PC-3 (cell line): ENCODE measurements around the gene AP1M1. TPM values are rescaled to one million over a fixed set of nuclear protein-coding genes. Genes with fewer than 3 reads are reported as not detected.

Experiments used
- ATAC-seq: fragments of 200-7000 bp; cut with Tn5 transposase; 2 replicates; pipeline ENCODE4 v1.9.1; 2020; ENCODE audit warnings: mild to moderate bottlenecking, moderate library complexity
- BruUV-seq: library from RNA; stranded (reverse); fragments of 400-500 nt; replicated peaks from 2 replicates; lab custom pipeline; 2021; lab: Mats Ljungman, UMichigan
- CTCF ChIA-PET: fragments of 300-600 bp; sonication (Branson Sonifier 250); formaldehyde crosslinking; loops from one replicate; lab custom pipeline; 2022; ENCODE audit warnings: antibody characterized with exemption; lab: Charles Lee
- POLR2A ChIA-PET: fragments of 300-600 bp; sonication (Branson Sonifier 250); formaldehyde crosslinking; loops from one replicate; lab custom pipeline; 2022; ENCODE audit warnings: antibody characterized with exemption; ENCODE audit not compliant: unreplicated experiment; lab: Charles Lee
- DNase-seq: peaks from one replicate; pipeline ENCODE4 v3.0.0-alpha.2; 2015
- H2AFZ ChIP-seq: fragments of 300-600 bp; sonication (generic); 2 replicates; pipeline ENCODE4 v1.6.0; 2016; ENCODE audit warnings: antibody characterized with exemption, low read length
- H3F3A ChIP-seq: fragments of 300-600 bp; sonication (generic); one replicate; pipeline ENCODE4 v1.6.0; 2017; ENCODE audit warnings: antibody characterized with exemption, low read length, control low read depth, mild to moderate bottlenecking; ENCODE audit not compliant: unreplicated experiment
- H3K27ac ChIP-seq: fragments of 300-600 bp; sonication (generic); 2 replicates; pipeline ENCODE4 v1.5.1; 2016; ENCODE audit warnings: mild to moderate bottlenecking, low read length
- H3K27me3 ChIP-seq: fragments of 300-600 bp; sonication (generic); 2 replicates; pipeline ENCODE4 v1.6.1; 2016; ENCODE audit warnings: low read length, mixed read lengths
- H3K36me3 ChIP-seq: fragments of 300-600 bp; sonication (generic); 2 replicates; pipeline ENCODE4 v1.6.1; 2016; ENCODE audit warnings: low read depth, mixed run types, low read length, mixed read lengths
- H3K4me1 ChIP-seq: fragments of 300-600 bp; sonication (generic); 2 replicates; pipeline ENCODE4 v1.5.1; 2016; ENCODE audit warnings: low read length; ENCODE audit not compliant: insufficient read depth
- H3K4me2 ChIP-seq: fragments of 300-600 bp; sonication (generic); 2 replicates; pipeline ENCODE4 v1.6.0; 2016; ENCODE audit warnings: low read length
- H3K4me3 ChIP-seq: fragments of 300-600 bp; sonication (generic); 2 replicates; pipeline ENCODE4 v1.5.1; 2016; ENCODE audit warnings: mild to moderate bottlenecking, low read length, mixed read lengths
- H3K79me2 ChIP-seq: fragments of 300-600 bp; sonication (generic); 2 replicates; pipeline ENCODE4 v1.6.1; 2017; ENCODE audit warnings: low read length, mixed read lengths
- H3K9ac ChIP-seq: fragments of 300-600 bp; sonication (generic); 2 replicates; pipeline ENCODE4 v1.6.0; 2016; ENCODE audit warnings: mild to moderate bottlenecking, low read length
- H3K9me2 ChIP-seq: fragments of 300-600 bp; sonication (generic); replicated peaks from 2 replicates; pipeline ENCODE4 v1.6.1; 2016; ENCODE audit warnings: mixed run types, low read length, mixed read lengths
- H3K9me3 ChIP-seq: fragments of 300-600 bp; sonication (generic); 2 replicates; pipeline ENCODE4 v1.6.1; 2016; ENCODE audit warnings: low read length, mixed read lengths
- H4K20me1 ChIP-seq: fragments of 300-600 bp; sonication (generic); 2 replicates; pipeline ENCODE4 v1.6.1; 2016; ENCODE audit warnings: low read length, mixed read lengths
- EZH2 ChIP-seq: fragments of 300-600 bp; sonication (generic); IDR thresholded peaks from one replicate; pipeline ENCODE4 v1.6.1; 2017; ENCODE audit warnings: antibody characterized with exemption, mild to moderate bottlenecking, low read length; ENCODE audit not compliant: unreplicated experiment
- EZH2phosphoT487 ChIP-seq: fragments of 300-600 bp; sonication (generic); IDR thresholded peaks from 2 replicates; pipeline ENCODE4 v1.6.1; 2018; ENCODE audit warnings: mild to moderate bottlenecking, antibody characterized with exemption, low read length, borderline replicate concordance
- intact Hi-C: fragments of 100-400 bp; cut with micrococcal nuclease; formaldehyde crosslinking; loops from 2 replicates; pipeline ENCODE4 v1.9.0; 2023
- total RNA-seq: library from RNA; depleted of rRNA; stranded (reverse); fragments of >200 nt; gene quantifications from 2 replicates; pipeline ENCODE4 v1.2.3, GENCODE V29; 2014
- TF ChIP-seq, protein P1 (sequence below): fragments of 300-600 bp; sonication (generic); conservative IDR thresholded peaks from 2 replicates; pipeline ENCODE4 v1.5.1; 2017; ENCODE audit warnings: antibody characterized with exemption, low read depth, mild to moderate bottlenecking, low read length

Gene AP1M1
- total RNA-seq, 1 experiment from 2014 or later = 104 TPM

DNA sequence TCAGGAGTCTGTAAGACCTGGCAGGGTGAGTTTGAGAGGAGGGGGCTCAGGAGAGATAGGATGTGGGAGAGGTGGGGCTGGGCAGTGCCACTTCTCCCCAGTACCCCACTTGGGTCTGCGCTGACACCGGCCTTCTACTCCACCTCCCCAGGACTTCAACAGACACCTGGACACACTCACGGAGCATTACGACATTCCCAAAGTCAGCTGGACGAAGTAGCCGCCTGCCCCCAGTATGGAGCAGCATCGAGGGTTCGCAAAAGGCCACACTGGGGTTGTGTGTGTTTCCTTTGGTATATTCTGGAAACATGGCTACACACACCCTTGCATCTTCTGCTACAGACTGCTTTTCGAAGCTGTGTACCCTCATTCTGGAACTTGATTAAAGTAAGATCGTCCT is 7.0 kb upstream of the AP1M1 start:
- Histone ChIP-seq H4K20me1 (no peaks in the 10 kb centered on the region), H3K9ac (no peak overlapping the region), H3K27me3 (no peaks in the 10 kb centered on the region), H3K4me1 (peaks cover 28% of the 10 kb centered on the region), H3K27ac (peak overlapping the region; percentile 34), H3K9me3 (no peaks in the 10 kb centered on the region), H3K9me2 (no peaks in the 10 kb centered on the region), H3K4me2 (no peak overlapping the region), H2AFZ (no peak overlapping the region), H3K79me2 (peaks cover 25% of the 10 kb centered on the region), H3K4me3 (no peak overlapping the region), H3F3A (no peaks in the 10 kb centered on the region), H3K36me3 (peaks cover 37% of the 10 kb centered on the region)
- BruUV-seq = no TSS peak
- TF ChIP-seq EZH2 = no peak
- TF ChIP-seq EZH2phosphoT487 = no peak
- TF ChIP-seq, protein P1, sequence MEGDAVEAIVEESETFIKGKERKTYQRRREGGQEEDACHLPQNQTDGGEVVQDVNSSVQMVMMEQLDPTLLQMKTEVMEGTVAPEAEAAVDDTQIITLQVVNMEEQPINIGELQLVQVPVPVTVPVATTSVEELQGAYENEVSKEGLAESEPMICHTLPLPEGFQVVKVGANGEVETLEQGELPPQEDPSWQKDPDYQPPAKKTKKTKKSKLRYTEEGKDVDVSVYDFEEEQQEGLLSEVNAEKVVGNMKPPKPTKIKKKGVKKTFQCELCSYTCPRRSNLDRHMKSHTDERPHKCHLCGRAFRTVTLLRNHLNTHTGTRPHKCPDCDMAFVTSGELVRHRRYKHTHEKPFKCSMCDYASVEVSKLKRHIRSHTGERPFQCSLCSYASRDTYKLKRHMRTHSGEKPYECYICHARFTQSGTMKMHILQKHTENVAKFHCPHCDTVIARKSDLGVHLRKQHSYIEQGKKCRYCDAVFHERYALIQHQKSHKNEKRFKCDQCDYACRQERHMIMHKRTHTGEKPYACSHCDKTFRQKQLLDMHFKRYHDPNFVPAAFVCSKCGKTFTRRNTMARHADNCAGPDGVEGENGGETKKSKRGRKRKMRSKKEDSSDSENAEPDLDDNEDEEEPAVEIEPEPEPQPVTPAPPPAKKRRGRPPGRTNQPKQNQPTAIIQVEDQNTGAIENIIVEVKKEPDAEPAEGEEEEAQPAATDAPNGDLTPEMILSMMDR = no peak
- ChIA-PET CTCF (interaction anchor here (0.6 kb wide), 1 partner anchor 10 kb away, joined by 3 read pairs; no protein-coding TSS in a partner anchor), POLR2A (interaction anchor here (0.6 kb wide), 1 partner anchor 12 kb away, joined by 4 read pairs; no protein-coding TSS in a partner anchor)
- intact Hi-C loops = no loop called here
- ATAC-seq = no peak
- no peak for DNase-seq

GRCh38 chr19:16191216-16191908 is 6.3 kb upstream of the AP1M1 start:
- H3K27me3 ChIP-seq = no peaks in the 10 kb centered on the region
- TF ChIP-seq EZH2phosphoT487 = no peak
- TF ChIP-seq, protein P1 = peak; percentile 26; the same call in 1 of the 2 replicates
- no peak for TF ChIP-seq EZH2
- CTCF ChIA-PET = interaction anchor here (0.6 kb wide), 1 partner anchor 10 kb away, joined by 3 read pairs; no protein-coding TSS in a partner anchor
- 0 out of 2 replicates have a peak overlapping the region, but pooled peaks have one; percentile 3 for H3K4me2 ChIP-seq
- ATAC-seq (peak; percentile 83), DNase-seq (peak; percentile 53)
- no peaks in the 10 kb centered on the region for H4K20me1 ChIP-seq
- TSS peak; percentile 10 for BruUV-seq
- H3F3A ChIP-seq = no peaks in the 10 kb centered on the region
- peaks cover 33% of the 10 kb centered on the region for H3K4me1 ChIP-seq
- H3K9me2 ChIP-seq = no peaks in the 10 kb centered on the region
- peaks cover 37% of the 10 kb centered on the region for H3K36me3 ChIP-seq
- peak overlapping the region; percentile 34 for H3K27ac ChIP-seq
- H3K79me2 ChIP-seq = peaks cover 18% of the 10 kb centered on the region
- H3K9me3 ChIP-seq = no peaks in the 10 kb centered on the region
- POLR2A ChIA-PET = no interaction called here
- H2AFZ ChIP-seq = no peak overlapping the region
- intact Hi-C loops = no loop called here
- no peak overlapping the region for H3K4me3 ChIP-seq
- no peak overlapping the region for H3K9ac ChIP-seq

DNA sequence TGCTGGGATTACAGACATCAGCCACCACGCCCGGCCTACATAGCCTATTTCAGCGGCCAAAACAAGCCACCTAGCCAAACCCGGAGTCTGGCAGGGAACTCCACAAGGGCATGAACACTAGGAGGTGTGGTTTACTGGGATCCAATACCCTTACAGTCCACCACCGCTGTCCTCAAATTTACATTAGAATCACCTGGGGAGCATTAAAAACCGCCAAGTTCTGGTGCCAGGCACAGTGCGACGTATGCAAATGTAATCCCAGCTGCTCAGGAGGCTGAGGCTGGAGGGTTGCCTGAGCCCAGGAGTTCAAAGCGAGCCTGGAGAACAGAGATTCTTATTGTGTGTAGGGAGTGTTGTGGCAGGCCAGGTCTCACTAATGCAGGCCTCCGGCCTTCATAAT is 4.2 kb upstream of the AP1M1 start:
- TF ChIP-seq, protein P1 = no peak
- CTCF ChIA-PET = no interaction called here
- H3K79me2 ChIP-seq = peaks cover 9% of the 10 kb centered on the region
- ATAC-seq (no peak), DNase-seq (no peak)
- no peak overlapping the region for H3K4me3 ChIP-seq
- BruUV-seq = no TSS peak
- H3K9ac ChIP-seq = no peak overlapping the region
- no peaks in the 10 kb centered on the region for H3K9me2 ChIP-seq
- no peaks in the 10 kb centered on the region for H3K9me3 ChIP-seq
- H4K20me1 ChIP-seq = no peaks in the 10 kb centered on the region
- H3K36me3 ChIP-seq = peaks cover 29% of the 10 kb centered on the region
- H3K27ac ChIP-seq = no peak overlapping the region
- peaks cover 40% of the 10 kb centered on the region for H3K4me1 ChIP-seq
- H3K27me3 ChIP-seq = no peaks in the 10 kb centered on the region
- intact Hi-C loops = no loop called here
- POLR2A ChIA-PET = no interaction called here
- no peaks in the 10 kb centered on the region for H3F3A ChIP-seq
- H3K4me2 ChIP-seq = no peak overlapping the region
- no peak overlapping the region for H2AFZ ChIP-seq
